ENCODE results near the gene CASD1.

CASD1 gene

GRCh38 chr7:94491410-94491809 lies 18.2 kb upstream of the CASD1 start:
- H3K4me1 ChIP-seq (ENCODE audit: control insufficient read depth in 1 of 2, insufficient read depth in 2 of 2, low read length in 2 of 2): no peaks in the 10 kb centered on the region
- no peaks in the 10 kb centered on the region for H3K9me3 ChIP-seq (ENCODE audit: control insufficient read depth in 1 of 2, low read length in 2 of 2)
- no peak overlapping the region for H3K27ac ChIP-seq (ENCODE audit: low read length)
- H3K36me3 ChIP-seq (ENCODE audit: control insufficient read depth in 1 of 2, insufficient read depth in 2 of 2, low read length in 2 of 2): no peaks in the 10 kb centered on the region
- no peak overlapping the region for H3K4me3 ChIP-seq (ENCODE audit: low read depth in 1 of 2, low read length in 2 of 2)
- H3K27me3 ChIP-seq (ENCODE audit: low read depth, low read length): no peaks in the 10 kb centered on the region

- no peaks in the 10 kb centered on the region for H3K4me1 ChIP-seq (ENCODE audit: control insufficient read depth in 1 of 2, insufficient read depth in 2 of 2, low read length in 2 of 2)
- H3K4me3 ChIP-seq (ENCODE audit: low read depth in 1 of 2, low read length in 2 of 2): no peak overlapping the region
- no peaks in the 10 kb centered on the region for H3K27me3 ChIP-seq (ENCODE audit: low read depth, low read length)
- no peak overlapping the region for H3K27ac ChIP-seq (ENCODE audit: low read length)
- no peaks in the 10 kb centered on the region for H3K36me3 ChIP-seq (ENCODE audit: control insufficient read depth in 1 of 2, insufficient read depth in 2 of 2, low read length in 2 of 2)
- peaks cover 0 to 3% of the 10 kb centered on the region in 2 donors for H3K9me3 ChIP-seq (ENCODE audit: control insufficient read depth in 1 of 2, low read length in 2 of 2)
These were observed 17.0 kb upstream of the CASD1 start for GRCh38 chr7:94492601-94493000.

GRCh38 chr7:94497874-94498670 lies 11.5 kb upstream of the CASD1 start:
- no peaks in the 10 kb centered on the region for H3K27me3 ChIP-seq (ENCODE audit: low read depth, low read length)
- peaks cover 0 to 3% of the 10 kb centered on the region in 2 donors for H3K9me3 ChIP-seq (ENCODE audit: control insufficient read depth in 1 of 2, low read length in 2 of 2)
- no peaks in the 10 kb centered on the region for H3K36me3 ChIP-seq (ENCODE audit: control insufficient read depth in 1 of 2, insufficient read depth in 2 of 2, low read length in 2 of 2)
- no peaks in the 10 kb centered on the region for H3K4me1 ChIP-seq (ENCODE audit: control insufficient read depth in 1 of 2, insufficient read depth in 2 of 2, low read length in 2 of 2)
- no peak overlapping the region for H3K27ac ChIP-seq (ENCODE audit: low read length)
- no peak overlapping the region for H3K4me3 ChIP-seq (ENCODE audit: low read depth in 1 of 2, low read length in 2 of 2)

- Histone ChIP-seq H3K4me3 (ENCODE audit: low read depth in 1 of 2, low read length in 2 of 2) (no peak overlapping the region), H3K4me1 (ENCODE audit: control insufficient read depth in 1 of 2, insufficient read depth in 2 of 2, low read length in 2 of 2) (no peaks in the 10 kb centered on the region), H3K27ac (ENCODE audit: low read length) (no peak overlapping the region), H3K27me3 (ENCODE audit: low read depth, low read length) (no peaks in the 10 kb centered on the region), H3K9me3 (ENCODE audit: control insufficient read depth in 1 of 2, low read length in 2 of 2) (peaks cover 0 to 3% of the 10 kb centered on the region in 2 donors), H3K36me3 (ENCODE audit: control insufficient read depth in 1 of 2, insufficient read depth in 2 of 2, low read length in 2 of 2) (no peaks in the 10 kb centered on the region)
These were observed 10.7 kb upstream of the CASD1 start for GRCh38 chr7:94498918-94499317.

GRCh38 chr7:94507462-94507861 lies 2.1 kb upstream of the CASD1 start:
- no peak overlapping the region for H3K4me3 ChIP-seq (ENCODE audit: low read depth in 1 of 2, low read length in 2 of 2)
- no peaks in the 10 kb centered on the region for H3K9me3 ChIP-seq (ENCODE audit: control insufficient read depth in 1 of 2, low read length in 2 of 2)
- H3K36me3 ChIP-seq (ENCODE audit: control insufficient read depth in 1 of 2, insufficient read depth in 2 of 2, low read length in 2 of 2): no peaks in the 10 kb centered on the region
- no peaks in the 10 kb centered on the region for H3K27me3 ChIP-seq (ENCODE audit: low read depth, low read length)
- no peak overlapping the region for H3K27ac ChIP-seq (ENCODE audit: low read length)
- H3K4me1 ChIP-seq (ENCODE audit: control insufficient read depth in 1 of 2, insufficient read depth in 2 of 2, low read length in 2 of 2): peaks cover 8 to 9% of the 10 kb centered on the region in 2 donors

GRCh38 chr7:94507962-94508361 lies 1.6 kb upstream of the CASD1 start:
- Histone ChIP-seq H3K27ac (ENCODE audit: low read length) (no peak overlapping the region), H3K36me3 (ENCODE audit: control insufficient read depth in 1 of 2, insufficient read depth in 2 of 2, low read length in 2 of 2) (no peaks in the 10 kb centered on the region), H3K27me3 (ENCODE audit: low read depth, low read length) (no peaks in the 10 kb centered on the region), H3K4me1 (ENCODE audit: control insufficient read depth in 1 of 2, insufficient read depth in 2 of 2, low read length in 2 of 2) (peaks cover 8 to 9% of the 10 kb centered on the region in 2 donors), H3K4me3 (ENCODE audit: low read depth in 1 of 2, low read length in 2 of 2) (no peak overlapping the region), H3K9me3 (ENCODE audit: control insufficient read depth in 1 of 2, low read length in 2 of 2) (no peaks in the 10 kb centered on the region)

GRCh38 chr7:94509887-94510581 lies 425 bp downstream of the CASD1 start:
- Histone ChIP-seq H3K9me3 (ENCODE audit: control insufficient read depth in 1 of 2, low read length in 2 of 2) (no peaks in the 10 kb centered on the region), H3K4me3 (ENCODE audit: low read depth in 1 of 2, low read length in 2 of 2) (peak overlapping the region; percentile 80 to 86), H3K27ac (ENCODE audit: low read length) (peak overlapping the region; percentile 70), H3K27me3 (ENCODE audit: low read depth, low read length) (no peaks in the 10 kb centered on the region), H3K36me3 (ENCODE audit: control insufficient read depth in 1 of 2, insufficient read depth in 2 of 2, low read length in 2 of 2) (no peaks in the 10 kb centered on the region), H3K4me1 (ENCODE audit: control insufficient read depth in 1 of 2, insufficient read depth in 2 of 2, low read length in 2 of 2) (peaks cover 8 to 12% of the 10 kb centered on the region in 2 donors)

GRCh38 chr7:94510582-94511496 lies 1.2 kb downstream of the CASD1 start:
- Histone ChIP-seq H3K36me3 (ENCODE audit: control insufficient read depth in 1 of 2, insufficient read depth in 2 of 2, low read length in 2 of 2) (no peaks in the 10 kb centered on the region), H3K4me1 (ENCODE audit: control insufficient read depth in 1 of 2, insufficient read depth in 2 of 2, low read length in 2 of 2) (peaks cover 8 to 12% of the 10 kb centered on the region in 2 donors), H3K27ac (ENCODE audit: low read length) (peak overlapping the region; percentile 70), H3K4me3 (ENCODE audit: low read depth in 1 of 2, low read length in 2 of 2) (peak overlapping the region; percentile 80 to 86), H3K9me3 (ENCODE audit: control insufficient read depth in 1 of 2, low read length in 2 of 2) (no peaks in the 10 kb centered on the region), H3K27me3 (ENCODE audit: low read depth, low read length) (no peaks in the 10 kb centered on the region)

GRCh38 chr7:94511718-94512117 lies 2.1 kb downstream of the CASD1 start:
- peaks cover 8 to 12% of the 10 kb centered on the region in 2 donors for H3K4me1 ChIP-seq (ENCODE audit: control insufficient read depth in 1 of 2, insufficient read depth in 2 of 2, low read length in 2 of 2)
- no peaks in the 10 kb centered on the region for H3K9me3 ChIP-seq (ENCODE audit: control insufficient read depth in 1 of 2, low read length in 2 of 2)
- H3K27ac ChIP-seq (ENCODE audit: low read length): no peak overlapping the region
- no peaks in the 10 kb centered on the region for H3K27me3 ChIP-seq (ENCODE audit: low read depth, low read length)
- no peaks in the 10 kb centered on the region for H3K36me3 ChIP-seq (ENCODE audit: control insufficient read depth in 1 of 2, insufficient read depth in 2 of 2, low read length in 2 of 2)
- H3K4me3 ChIP-seq (ENCODE audit: low read depth in 1 of 2, low read length in 2 of 2): no peak overlapping the region

GRCh38 chr7:94512735-94513564 lies 3.3 kb downstream of the CASD1 start:
- Histone ChIP-seq H3K9me3 (ENCODE audit: control insufficient read depth in 1 of 2, low read length in 2 of 2) (no peaks in the 10 kb centered on the region), H3K27ac (ENCODE audit: low read length) (no peak overlapping the region), H3K27me3 (ENCODE audit: low read depth, low read length) (no peaks in the 10 kb centered on the region), H3K4me1 (ENCODE audit: control insufficient read depth in 1 of 2, insufficient read depth in 2 of 2, low read length in 2 of 2) (peaks cover 8 to 12% of the 10 kb centered on the region in 2 donors), H3K4me3 (ENCODE audit: low read depth in 1 of 2, low read length in 2 of 2) (no peak overlapping the region), H3K36me3 (ENCODE audit: control insufficient read depth in 1 of 2, insufficient read depth in 2 of 2, low read length in 2 of 2) (no peaks in the 10 kb centered on the region)
